IPS-NIHi7 (cell line): ENCODE measurements around the gene WDR36.

Experiments
- DNase-seq: peaks from one replicate; pipeline ENCODE4 v3.0.0; 2012; ENCODE audit warnings: mixed read lengths; ENCODE audit errors: extremely low spot score

WDR36 gene

DNA sequence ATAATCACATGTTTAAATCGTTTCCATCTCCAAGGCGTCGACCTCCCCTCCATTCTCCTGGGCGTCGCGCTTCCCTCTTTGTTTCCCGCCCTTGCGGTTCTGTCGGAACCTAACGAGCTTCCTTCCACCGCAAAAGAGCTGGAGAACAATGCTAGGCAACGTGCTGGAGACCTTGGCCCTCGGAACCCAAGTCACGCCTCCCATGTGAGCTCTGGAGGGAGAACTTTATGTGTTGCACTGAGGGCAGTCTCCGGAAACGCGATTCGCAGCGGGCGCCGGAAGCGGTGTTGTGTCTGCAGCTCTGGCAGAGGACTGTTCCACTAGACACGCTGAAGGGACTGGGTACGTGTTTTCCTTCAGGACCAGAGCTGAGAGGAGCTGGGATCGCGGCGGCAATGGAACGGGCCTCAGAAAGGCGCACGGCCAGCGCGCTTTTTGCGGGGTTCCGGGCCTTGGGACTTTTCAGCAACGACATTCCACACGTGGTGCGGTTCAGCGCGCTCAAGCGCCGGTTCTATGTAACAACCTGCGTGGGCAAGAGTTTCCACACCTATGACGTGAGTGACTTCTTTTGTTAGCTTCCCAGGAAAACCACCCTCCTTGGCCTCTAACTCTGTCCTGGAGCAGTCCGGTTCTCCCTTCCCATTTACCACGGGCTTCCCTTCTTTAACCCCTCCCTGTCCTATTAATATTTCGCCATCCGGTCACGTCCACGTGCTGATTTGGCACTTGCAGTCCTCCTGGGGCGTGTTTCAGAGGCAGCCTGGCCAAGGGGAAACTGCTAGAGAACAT is at the start of gene WDR36:
WDR36 (plus strand) TSS at position 287 of the 792 bp plus-strand sequence; CDS start at position 396, 109 bp downstream.
- peak; percentile 87 for DNase-seq

DNA sequence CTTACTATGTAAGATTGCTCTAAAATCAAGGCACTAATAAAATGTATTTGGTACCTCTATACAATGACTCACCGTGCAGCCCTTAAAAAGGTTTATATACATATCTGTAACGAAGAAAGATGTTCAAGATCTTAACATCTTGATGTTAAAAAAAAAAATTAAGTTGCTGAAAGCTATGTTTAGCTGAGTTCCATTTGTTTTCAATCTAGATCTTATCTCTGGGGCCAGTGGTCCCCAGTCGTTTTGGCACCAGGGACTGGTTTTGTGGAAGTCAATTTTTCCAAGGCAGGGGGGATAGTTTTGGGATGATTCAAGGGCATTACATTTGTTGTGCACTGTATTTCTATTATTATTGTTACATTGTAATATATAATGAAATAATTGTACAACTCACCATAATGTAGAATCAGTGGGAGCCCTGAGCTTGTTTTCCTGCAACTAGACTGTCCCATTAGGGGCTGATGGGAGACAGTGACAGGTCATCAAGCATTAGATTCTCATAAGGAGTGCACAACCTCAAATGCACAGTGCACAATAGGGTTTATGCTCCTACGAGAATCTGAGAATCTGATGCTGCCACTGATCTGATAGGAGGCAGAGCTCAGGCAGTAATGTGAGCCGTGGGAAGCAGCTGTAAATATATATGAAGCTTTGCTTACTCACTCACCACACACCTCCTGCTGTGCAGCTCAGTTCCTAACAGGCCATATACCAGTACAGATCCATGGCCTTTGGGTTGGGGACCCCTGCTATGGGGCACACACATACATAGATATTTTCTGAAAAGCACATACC is 48.2 kb upstream of the WDR36 start:
- DNase-seq = peak; percentile 12

DNA sequence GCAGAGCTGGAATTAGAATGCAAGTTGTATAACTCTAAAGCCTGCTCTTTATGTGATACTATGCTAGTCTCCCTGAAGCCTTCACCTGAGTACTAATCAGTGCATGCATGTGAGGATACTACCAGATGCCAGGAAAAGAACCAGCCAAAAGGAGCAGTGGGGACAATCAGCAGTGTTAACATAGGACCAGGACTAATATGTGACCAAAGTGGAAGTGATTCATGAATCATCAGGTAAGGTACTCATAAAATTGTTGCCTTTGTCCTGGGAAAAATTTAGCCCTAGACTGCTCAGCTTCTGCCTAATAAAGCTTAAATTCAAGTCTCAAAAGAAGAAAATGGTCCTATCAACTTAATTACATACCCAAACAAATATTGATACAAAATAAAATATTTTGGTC is 34.1 kb upstream of the WDR36 start:
- no peak for DNase-seq

DNA sequence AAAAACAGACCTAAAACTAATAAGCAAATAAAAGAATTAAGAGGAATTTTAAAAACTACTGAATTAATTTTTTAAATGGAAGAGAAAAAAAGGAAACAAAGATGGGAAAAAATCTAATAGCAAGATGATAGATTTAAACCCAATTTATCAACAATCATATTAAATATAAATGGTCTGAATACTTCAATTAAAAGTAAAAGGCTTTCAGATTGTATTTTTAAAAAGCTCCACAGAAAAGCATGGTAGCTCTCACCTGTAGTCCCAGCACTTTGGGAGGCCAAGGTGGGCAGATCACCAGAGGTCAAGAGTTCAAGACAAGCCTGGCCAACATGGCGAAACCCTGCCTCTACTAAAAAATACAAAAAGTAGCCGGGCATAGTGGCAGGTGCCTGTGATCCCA is 32.0 kb upstream of the WDR36 start:
- no peak for DNase-seq

DNA sequence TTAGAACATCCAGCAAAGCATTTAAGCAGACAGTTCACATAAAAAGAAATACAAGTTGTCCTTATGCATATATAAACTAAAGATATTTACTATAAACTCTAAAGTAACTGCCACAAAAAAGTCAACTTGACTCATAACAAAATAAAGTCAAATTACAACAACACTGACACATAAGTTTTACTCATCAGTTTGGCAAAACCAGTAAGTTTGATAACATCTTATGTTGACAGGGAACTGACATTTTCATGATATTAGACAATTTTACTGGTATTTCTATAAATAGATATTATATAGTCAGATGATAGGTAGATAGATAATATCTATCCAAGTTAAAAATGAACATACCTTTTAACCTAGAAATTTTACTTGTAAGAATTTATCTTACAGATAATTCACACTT is 30.5 kb upstream of the WDR36 start:
- no peak for DNase-seq

DNA sequence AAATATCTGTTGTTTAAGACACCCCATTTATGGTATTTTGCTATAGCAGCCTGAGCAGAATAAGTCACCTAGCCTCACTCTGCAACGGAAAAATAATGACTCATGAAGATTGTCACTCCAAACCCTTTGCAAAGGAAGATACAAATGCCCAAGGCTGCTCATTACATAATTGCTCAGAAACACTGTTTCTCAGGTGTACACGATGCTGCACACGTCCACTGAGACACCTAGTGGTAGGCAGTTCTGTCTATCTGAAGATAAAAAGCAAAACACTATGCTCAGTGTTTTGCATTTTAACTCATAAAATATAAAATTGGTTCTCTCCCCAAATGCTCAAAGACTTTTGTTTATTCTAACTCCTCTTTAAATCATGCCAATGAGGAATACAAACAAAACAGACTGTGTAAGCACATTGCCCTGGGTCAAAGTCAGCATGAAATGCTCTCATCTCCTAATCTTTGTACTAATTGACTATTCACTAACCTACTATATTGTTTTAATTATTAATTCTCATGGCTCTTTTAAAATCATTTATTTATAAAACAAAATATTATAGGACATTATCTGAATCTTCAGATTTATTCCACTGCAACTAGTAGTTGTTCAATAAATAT is 28.3 kb upstream of the WDR36 start:
- DNase-seq = no peak

DNA sequence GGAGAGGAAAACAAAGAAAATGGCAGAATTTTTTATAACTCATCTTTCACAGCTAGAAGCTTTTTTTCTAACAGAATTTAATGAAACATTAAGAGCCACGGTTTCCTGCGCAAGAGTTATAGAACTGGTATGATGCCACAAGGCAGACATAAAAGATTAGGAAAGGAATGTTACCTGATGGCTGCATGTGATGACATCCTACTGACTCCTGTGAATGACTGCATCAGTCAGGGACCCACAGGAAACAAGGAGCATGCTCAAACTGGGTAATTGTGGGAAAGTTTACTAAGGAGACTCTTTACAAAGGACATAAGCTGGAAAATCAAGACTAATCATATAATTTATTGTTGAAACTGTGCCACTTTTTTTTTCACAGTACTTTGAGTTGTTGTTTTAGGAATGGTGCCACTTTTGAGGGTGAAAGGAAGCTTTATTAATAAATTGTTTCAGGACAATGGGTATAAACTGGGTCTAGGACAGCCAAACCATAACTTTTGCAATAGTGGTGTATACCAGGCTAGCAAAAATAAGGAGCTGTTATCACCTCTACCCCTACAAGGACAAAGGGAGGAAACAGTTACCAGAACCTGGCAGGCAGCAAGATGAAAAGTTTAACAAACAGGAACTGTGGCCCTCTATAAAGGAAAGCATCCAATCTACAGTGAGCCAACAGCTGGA is 25.7 kb upstream of the WDR36 start:
- no peak for DNase-seq

DNA sequence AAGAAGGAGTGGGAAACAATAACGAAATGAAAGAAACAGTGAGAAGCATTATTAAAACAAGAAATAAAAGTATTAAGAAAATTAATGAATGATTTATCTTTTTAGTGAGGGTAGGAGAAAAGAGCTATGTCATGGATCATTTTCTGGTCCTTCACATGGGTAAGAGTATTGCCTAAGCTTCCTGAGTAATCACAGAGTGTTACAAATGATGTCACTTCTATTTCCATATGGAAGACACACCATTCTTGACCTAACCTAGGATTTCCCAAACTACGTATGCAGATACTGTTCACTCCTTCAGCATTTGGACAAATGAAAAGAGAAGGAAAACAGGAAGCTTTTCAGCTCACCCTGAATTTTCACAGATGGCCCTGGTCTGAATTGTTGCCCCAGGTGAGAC is 23.9 kb upstream of the WDR36 start:
- DNase-seq = no peak

DNA sequence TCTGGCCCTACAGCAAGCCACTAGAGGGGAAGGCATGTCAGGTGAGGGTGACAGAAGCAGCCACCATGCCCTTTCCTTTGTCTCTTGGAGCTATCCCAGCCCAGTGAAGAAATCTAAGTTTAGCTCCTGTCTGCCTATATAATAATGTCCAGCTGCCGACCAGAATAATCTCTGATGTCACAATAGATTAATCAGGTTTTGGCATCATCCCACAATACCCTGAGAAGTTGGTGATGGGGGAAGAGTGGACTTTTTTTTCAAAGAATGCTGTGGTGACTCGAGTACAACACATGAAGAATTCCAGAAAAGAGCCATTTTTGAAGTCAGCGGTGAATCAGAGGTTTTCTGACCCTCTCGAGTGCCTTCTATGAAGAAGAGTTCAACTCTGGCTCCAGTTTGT is 22.3 kb upstream of the WDR36 start:
- no peak for DNase-seq

DNA sequence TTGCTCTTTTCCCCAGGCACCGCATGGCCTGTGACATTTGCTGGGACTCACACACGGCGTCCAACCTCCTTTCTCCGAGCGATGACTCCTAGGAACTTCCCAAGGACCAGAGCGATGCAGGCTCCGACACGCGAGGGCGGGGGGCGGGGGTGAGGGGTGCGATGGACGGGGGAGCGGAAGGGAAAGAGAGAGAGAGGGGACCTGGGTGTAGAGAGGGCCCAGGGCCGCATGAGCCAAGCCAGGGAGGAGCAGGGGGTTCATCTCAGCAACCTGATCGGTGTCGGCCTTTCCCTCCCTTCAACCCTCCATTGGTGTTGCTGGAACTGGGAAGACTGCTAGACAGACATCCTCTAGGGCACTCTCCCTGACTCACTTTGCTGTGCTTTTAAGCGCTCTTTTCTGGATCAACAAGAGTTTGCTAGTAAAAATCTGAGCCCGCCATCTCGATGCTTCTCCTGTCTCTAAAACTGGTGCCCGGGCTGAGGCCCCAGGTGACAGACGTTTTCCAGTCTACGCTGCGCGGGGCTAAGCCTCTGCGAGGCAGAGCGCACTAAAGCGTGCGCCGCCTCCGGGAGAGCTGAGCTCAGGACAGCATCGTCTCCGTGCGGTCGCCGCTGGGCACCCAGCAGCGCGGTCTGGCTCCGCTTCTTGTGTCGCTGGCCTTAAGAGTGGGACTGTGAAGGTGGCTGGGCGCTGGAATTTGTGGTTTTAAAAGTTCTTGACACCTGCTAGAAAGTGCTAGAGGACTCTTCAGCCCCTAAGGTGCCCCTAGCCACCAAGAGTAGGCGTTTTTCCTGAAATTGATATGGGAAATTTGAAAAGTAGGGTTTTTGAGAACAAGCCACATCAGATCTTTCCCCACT is 21.6 kb upstream of the WDR36 start:
- DNase-seq = peak; percentile 72

DNA sequence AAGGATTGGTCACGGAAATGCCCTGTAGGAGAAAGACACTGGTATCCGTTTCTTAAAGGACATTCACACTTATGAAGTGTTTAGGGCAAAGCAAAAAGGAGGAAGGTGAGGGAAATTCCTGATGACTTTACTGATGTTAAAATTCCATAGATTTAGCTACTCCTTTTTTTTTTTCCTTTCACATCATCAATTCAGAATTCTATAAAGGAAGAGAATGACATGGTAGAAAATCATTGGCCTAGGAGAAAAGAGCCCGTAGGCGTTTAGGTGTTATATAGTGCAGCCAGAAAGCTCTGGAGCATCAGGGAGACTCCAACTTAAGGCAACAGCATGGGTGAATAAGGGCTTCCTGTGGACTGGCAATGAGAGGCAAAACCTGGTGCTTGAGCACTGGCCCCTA is 20.7 kb upstream of the WDR36 start, which contains the start of gene TSLP:
TSLP (plus strand) TSS at position 301 of the 400 bp plus-strand sequence. CDS start 178 bp downstream, outside the sequence.
- DNase-seq = no peak

DNA sequence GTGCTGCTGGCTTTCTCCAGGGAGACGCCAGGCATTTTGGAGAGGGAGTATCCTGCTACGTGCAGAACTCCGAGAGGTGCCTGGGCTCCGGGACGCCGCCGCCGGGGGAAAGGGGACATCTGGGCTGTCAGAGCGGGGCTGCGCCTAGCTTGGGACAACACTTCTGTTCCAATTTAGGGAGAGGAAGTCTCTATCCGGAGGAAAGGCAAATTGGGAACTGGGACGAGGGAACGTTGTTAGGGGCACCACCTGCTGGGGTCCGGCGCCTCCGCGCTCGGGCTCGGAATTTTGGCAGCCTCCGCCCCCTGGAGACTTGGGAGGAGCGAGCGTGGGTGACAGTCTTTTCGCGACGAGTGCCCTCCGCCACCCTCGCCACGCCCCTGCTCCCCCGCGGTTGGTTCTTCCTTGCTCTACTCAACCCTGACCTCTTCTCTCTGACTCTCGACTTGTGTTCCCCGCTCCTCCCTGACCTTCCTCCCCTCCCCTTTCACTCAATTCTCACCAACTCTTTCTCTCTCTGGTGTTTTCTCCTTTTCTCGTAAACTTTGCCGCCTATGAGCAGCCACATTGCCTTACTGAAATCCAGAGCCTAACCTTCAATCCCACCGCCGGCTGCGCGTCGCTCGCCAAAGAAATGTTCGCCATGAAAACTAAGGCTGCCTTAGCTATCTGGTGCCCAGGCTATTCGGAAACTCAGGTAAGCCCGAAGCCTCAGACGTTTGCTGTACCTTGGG is 19.0 kb upstream of the WDR36 start:
- peak; percentile 75 for DNase-seq

DNA sequence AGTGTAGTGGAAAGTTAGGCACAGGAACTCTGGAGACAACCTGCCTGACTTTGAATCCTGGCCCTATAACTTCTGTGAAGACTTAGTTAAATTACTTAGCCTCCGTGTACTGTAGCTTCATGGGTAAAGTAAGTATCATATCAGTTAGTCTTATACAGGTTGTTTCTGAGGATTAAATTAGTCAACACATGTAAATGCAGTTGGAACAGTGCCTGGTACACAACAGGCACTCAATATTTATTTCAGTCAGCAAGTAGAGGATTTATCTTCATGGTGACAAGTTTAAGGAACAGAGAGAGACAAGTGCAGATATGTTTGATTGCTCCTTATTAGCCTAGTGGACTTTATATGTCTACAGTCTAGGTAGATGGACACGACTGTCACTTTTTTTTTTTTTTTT is 17.9 kb upstream of the WDR36 start:
- DNase-seq = no peak

DNA sequence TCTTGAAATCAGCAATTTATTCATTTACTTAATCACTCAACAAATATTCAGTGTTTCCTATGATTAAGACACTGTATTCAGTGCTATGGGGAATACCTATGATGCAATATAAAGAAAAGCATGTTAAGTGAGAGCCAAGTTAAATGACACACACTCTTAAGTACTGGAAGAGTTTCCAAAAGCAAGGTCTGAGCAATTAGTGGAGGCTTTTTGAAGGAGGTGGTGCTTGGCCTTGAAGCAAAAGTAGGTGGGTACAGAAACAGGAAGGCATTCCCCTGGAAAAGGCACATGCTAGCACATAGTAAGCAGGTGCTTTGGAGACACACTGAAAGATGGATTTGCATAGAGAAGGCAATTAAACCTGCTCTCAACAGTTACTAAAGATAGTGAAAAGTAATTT is 16.6 kb upstream of the WDR36 start:
- no peak for DNase-seq

DNA sequence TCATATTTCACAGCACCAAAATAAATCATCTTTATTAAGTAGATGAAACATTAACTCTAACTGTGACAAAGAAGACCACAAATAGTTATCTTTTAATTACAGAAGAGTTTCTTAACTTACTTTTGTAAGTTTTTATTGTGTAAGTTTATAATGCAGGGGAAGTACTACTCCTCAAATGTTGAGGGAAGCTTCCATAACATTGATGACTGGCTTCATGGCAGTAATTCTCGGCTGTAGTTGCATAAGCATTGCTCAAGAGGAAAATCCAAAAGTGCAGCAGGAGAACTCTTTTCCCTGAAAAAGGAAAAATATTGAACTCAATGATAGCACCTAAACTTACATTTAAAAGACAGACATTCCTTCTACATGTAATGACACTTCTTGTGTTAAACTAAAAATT is 16.1 kb upstream of the WDR36 start:
- DNase-seq = no peak

DNA sequence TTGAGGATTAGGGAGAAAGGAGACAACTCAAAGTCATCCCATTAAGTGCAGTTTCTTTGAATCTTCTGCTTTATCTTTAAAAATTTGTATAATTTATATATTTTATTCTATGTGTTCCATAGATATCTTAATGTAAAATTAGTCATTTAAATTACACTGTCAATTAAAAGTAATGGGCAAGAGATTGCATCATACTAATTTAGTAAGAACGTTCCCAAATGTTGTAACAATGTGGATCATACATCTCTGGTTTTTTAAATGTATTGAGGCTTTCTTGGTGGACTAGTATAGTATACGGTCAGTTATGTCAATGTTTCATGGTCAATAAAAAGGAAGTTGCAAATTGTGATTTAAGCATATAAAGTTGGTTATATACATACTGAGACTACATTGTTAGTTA is 14.5 kb upstream of the WDR36 start:
- no peak for DNase-seq

DNA sequence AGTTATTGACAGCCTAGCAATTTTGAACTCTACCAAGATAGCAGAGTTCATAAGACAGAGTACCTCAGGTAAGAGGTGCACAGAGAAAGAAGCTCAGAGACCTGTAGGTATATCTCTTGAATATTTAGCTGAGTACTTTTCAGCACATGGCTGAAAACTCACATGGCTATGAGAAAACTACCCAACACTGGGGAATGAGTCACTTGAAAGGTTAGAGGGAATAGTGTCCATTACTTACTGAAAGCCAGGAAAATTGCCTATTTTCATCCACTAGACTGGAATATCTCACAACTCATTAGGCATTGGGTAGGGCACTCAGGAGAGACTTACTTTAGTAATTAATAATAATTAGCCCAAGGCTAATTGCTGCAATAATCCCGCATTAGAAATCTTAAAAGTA is 12.3 kb upstream of the WDR36 start:
- no peak for DNase-seq

DNA sequence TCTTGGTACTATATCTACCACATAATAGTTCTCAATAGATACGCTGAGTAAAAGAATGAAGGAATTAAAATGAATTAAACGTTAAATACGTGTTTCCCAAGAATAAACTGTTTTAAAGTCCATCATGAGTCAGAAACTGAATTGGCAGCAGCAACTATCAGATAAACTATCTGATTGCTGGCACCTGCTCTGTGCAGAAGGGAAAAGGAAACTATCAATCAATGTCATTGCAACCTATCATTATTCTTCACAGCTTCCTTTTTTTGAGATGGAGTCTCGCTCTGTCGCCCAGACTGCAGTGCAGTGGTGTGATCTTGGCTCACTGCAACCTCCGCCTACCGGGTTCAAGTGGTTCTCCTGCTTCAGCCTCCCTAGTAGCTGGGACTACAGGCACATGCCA is 8.8 kb upstream of the WDR36 start:
- DNase-seq = no peak

DNA sequence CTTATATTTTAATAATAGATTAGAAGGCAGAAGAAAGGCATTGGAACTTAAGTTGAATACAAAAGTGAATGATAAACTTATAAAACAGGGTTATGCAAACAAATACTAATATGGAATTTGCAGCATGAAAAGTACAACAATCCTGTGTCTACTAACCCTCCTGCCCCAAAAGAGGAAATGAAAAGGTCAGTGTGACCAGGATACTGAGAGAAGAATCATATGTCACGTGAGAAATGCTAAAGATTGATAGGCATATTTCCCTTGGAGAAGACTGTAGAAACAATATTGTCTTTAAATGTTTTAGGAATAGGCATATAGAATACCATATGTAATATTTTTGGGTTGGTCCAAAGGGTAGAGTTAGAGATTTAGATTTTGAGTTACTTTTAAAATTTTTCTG is 3.8 kb downstream of the WDR36 start:
- DNase-seq = no peak

DNA sequence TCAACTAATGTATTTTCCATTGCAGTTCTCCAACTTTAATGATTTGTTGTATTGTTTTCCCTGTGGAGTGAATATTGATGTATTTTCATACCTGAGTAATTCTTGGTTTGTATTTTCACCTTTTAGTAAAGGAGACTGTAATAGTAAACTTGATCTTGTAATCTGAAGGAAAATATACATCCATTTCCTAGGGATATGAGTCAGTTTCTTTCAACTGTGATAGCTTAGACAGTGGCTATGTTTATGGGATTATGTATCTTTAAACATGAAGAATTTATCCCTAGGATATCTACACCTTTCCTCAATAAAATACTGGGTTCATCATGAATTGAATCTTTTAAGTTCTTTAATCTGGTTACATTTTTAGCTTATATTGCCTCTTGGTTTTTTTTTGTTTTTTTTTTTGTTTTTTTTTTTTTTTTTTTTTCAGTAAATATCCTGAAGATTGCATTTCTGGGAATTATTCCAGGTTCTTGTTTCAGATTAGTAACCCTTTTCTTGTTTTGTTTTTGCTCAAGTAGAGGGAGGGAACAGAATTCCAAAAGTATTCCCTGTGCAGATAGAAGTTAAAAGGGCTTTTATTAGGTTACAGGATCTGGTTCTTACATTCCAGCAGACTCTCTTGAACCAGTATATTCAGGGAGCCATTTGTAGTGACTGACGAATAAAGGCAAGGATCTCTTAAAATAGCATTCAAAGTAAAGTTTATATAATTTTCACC is 7.1 kb downstream of the WDR36 start:
- DNase-seq = no peak
